GM21390 (cell line): ENCODE results near the gene SLC66A2.

Experiments used
- ATAC-seq: cut with Tn5 transposase; IDR thresholded peaks from one replicate; pipeline ENCODE4 v1.9.1; 2021; ENCODE audit not compliant: unreplicated experiment

The SLC66A2 gene

GRCh38 chr18:79904357-79905147 lies 46.9 kb downstream of the SLC66A2 start:
- no peak for ATAC-seq

- ATAC-seq, result no peak
These were observed 47.6 kb downstream of the SLC66A2 start for GRCh38 chr18:79903787-79904356.

- ATAC-seq, result no peak
These were observed 48.3 kb downstream of the SLC66A2 start for GRCh38 chr18:79903071-79903635.

- ATAC-seq, result no peak
These were observed 48.8 kb downstream of the SLC66A2 start for GRCh38 chr18:79902640-79903039.

- ATAC-seq, result no peak
These were observed 49.4 kb downstream of the SLC66A2 start for GRCh38 chr18:79902075-79902474.

GRCh38 chr18:79901665-79902064 lies 49.8 kb downstream of the SLC66A2 start:
- no peak for ATAC-seq

- ATAC-seq, result no peak
These were observed 50.6 kb downstream of the SLC66A2 start for GRCh38 chr18:79900610-79901570.

GRCh38 chr18:79899609-79900445 lies 51.6 kb downstream of the SLC66A2 start:
- ATAC-seq, result no peak

- no peak for ATAC-seq
These were observed 52.4 kb downstream of the SLC66A2 start for GRCh38 chr18:79898952-79899608.

- no peak for ATAC-seq
These were observed 53.4 kb downstream of the SLC66A2 start for GRCh38 chr18:79897940-79898625.

- no peak for ATAC-seq
These were observed 54.7 kb downstream of the SLC66A2 start for GRCh38 chr18:79896738-79897137.

- no peak for ATAC-seq
These were observed 60.8 kb downstream of the SLC66A2 start for GRCh38 chr18:79890674-79891073.

- no peak for ATAC-seq
These were observed 61.9 kb downstream of the SLC66A2 start for GRCh38 chr18:79889569-79889968.

GRCh38 chr18:79888016-79888415 lies 63.4 kb downstream of the SLC66A2 start:
- no peak for ATAC-seq

- no peak for ATAC-seq
These were observed 64.1 kb downstream of the SLC66A2 start for GRCh38 chr18:79887181-79888000.

- no peak for ATAC-seq
These were observed 66.3 kb downstream of the SLC66A2 start for GRCh38 chr18:79884963-79885728.

- ATAC-seq, result no peak
These were observed 67.0 kb downstream of the SLC66A2 start for GRCh38 chr18:79884294-79884962.
